ENCODE data around the gene TENT5C.

DNA sequence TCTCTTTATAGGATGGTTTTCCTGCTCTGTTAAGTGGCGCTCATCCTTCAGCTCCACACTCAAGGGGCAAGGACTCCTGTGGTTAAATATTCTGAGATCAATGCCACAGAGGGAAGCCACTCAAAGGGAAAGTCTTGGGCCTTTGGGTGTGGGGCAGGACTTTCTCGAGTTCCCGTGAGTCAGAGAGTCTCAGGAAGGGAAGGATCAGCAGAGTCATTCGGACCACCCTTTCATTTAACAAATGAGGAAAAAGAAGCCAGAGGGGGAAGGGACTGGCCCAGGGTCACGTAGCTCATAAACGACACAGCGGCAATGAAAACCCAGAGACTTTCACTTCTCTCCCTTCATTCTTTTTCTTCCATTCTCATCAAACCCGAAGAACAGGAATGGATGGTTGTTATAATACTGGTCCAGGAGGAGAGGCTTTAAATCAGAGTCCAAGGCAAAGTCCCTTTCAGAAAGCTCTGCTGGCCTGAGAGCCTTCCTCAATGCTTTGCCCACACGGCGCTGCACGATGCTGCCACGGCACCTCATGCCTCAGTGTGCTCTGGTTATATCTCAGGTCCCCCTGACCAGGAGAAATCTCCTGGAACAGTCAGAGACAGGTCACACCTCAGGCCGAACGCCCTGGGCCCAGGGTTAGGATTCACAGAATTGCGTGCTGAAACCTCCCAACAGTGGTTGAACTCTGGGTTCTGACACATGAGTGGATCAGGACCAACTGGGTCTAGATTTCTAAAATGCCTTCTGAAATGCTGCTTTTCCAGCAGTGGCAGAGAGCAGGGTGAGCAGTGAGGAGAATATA lies 65.3 kb downstream of the TENT5C start:
- TF ChIP-seq, protein P1, sequence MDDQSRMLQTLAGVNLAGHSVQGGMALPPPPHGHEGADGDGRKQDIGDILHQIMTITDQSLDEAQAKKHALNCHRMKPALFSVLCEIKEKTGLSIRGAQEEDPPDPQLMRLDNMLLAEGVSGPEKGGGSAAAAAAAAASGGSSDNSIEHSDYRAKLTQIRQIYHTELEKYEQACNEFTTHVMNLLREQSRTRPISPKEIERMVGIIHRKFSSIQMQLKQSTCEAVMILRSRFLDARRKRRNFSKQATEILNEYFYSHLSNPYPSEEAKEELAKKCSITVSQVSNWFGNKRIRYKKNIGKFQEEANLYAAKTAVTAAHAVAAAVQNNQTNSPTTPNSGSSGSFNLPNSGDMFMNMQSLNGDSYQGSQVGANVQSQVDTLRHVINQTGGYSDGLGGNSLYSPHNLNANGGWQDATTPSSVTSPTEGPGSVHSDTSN (IDR thresholded peaks at IDR 0.05; ENCODE audit: insufficient replicate concordance, low read depth, low read length), result no peak
- TF ChIP-seq, protein P2, sequence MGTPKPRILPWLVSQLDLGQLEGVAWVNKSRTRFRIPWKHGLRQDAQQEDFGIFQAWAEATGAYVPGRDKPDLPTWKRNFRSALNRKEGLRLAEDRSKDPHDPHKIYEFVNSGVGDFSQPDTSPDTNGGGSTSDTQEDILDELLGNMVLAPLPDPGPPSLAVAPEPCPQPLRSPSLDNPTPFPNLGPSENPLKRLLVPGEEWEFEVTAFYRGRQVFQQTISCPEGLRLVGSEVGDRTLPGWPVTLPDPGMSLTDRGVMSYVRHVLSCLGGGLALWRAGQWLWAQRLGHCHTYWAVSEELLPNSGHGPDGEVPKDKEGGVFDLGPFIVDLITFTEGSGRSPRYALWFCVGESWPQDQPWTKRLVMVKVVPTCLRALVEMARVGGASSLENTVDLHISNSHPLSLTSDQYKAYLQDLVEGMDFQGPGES (IDR thresholded peaks at IDR 0.05), result no peak
- TF ChIP-seq, protein P3, sequence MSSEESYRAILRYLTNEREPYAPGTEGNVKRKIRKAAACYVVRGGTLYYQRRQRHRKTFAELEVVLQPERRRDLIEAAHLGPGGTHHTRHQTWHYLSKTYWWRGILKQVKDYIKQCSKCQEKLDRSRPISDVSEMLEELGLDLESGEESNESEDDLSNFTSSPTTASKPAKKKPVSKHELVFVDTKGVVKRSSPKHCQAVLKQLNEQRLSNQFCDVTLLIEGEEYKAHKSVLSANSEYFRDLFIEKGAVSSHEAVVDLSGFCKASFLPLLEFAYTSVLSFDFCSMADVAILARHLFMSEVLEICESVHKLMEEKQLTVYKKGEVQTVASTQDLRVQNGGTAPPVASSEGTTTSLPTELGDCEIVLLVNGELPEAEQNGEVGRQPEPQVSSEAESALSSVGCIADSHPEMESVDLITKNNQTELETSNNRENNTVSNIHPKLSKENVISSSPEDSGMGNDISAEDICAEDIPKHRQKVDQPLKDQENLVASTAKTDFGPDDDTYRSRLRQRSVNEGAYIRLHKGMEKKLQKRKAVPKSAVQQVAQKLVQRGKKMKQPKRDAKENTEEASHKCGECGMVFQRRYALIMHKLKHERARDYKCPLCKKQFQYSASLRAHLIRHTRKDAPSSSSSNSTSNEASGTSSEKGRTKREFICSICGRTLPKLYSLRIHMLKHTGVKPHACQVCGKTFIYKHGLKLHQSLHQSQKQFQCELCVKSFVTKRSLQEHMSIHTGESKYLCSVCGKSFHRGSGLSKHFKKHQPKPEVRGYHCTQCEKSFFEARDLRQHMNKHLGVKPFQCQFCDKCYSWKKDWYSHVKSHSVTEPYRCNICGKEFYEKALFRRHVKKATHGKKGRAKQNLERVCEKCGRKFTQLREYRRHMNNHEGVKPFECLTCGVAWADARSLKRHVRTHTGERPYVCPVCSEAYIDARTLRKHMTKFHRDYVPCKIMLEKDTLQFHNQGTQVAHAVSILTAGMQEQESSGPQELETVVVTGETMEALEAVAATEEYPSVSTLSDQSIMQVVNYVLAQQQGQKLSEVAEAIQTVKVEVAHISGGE (CRISPR knock-in tag; IDR thresholded peaks at IDR 0.05), result no peak
- TF ChIP-seq, protein P4, sequence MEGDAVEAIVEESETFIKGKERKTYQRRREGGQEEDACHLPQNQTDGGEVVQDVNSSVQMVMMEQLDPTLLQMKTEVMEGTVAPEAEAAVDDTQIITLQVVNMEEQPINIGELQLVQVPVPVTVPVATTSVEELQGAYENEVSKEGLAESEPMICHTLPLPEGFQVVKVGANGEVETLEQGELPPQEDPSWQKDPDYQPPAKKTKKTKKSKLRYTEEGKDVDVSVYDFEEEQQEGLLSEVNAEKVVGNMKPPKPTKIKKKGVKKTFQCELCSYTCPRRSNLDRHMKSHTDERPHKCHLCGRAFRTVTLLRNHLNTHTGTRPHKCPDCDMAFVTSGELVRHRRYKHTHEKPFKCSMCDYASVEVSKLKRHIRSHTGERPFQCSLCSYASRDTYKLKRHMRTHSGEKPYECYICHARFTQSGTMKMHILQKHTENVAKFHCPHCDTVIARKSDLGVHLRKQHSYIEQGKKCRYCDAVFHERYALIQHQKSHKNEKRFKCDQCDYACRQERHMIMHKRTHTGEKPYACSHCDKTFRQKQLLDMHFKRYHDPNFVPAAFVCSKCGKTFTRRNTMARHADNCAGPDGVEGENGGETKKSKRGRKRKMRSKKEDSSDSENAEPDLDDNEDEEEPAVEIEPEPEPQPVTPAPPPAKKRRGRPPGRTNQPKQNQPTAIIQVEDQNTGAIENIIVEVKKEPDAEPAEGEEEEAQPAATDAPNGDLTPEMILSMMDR (IDR thresholded peaks at IDR 0.05 in 2 of 3, conservative IDR thresholded peaks at IDR 0.05 in 1 of 3; ENCODE audit: control insufficient read depth in 2 of 3, extremely low read depth in 1 of 3, insufficient read depth in 1 of 3, low read depth in 3 of 3, low read length in 3 of 3), result no peak
- no peak for TF ChIP-seq RAD21 (IDR thresholded peaks at IDR 0.05; ENCODE audit: insufficient read depth, low read depth, low read length)

Data from GM12878 (cell line).